GM21786 (cell line): ENCODE data around the gene IGFBP4.

Source experiments
- ATAC-seq: cut with Tn5 transposase; IDR thresholded peaks from one replicate; pipeline ENCODE4 v1.9.1; 2021; ENCODE audit not compliant: unreplicated experiment

IGFBP4 gene

DNA sequence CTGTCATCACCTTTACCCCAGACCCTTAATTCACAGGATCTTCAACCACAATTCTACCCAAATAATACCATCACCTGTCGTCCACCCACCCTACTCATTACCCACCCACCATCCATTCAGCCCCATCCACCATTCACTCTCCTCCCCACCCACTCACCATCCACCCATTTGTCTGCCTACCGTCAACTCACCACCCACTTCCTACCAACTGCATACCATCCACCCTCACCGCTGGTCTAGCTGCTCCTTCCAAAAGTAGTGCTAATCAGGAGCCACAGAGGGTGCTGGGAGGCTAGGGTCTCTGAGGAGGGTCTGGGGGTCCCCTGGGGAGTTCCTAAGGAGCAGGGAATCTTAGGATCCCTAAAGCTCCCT, 12.0 kb upstream of the IGFBP4 start:
- no peak for ATAC-seq

DNA sequence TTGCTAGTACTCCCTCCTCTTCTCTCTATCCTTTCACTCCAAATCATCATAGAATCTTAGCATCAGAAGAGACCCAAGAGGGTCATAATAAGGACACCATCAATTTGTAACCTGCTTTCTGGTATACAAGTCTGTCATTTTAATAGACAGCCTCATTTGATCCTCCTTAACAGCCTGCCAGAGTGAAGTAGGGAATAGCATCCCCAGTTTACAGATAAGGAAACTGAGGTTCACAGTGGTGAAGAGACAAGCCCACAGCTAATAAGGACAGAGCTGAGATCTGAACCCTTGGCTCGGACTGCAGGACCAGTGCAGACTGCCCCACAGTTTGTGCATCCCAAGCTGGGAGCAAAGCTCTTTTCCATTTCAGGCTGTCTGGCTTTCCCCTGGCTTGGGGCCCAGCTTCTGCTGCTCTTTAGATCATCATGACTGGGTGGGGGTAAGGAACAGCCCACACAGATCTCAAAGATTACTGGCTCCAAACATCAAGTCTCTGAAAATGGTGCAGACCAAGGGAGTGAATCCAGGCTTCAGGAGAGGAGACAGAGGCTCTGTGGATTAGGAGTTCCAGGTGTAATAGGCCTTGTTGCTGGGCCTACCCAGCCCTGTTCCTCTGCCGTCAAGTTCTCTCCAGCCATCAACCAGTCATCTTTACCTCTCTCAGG, 10.3 kb upstream of the IGFBP4 start:
- no peak for ATAC-seq

DNA sequence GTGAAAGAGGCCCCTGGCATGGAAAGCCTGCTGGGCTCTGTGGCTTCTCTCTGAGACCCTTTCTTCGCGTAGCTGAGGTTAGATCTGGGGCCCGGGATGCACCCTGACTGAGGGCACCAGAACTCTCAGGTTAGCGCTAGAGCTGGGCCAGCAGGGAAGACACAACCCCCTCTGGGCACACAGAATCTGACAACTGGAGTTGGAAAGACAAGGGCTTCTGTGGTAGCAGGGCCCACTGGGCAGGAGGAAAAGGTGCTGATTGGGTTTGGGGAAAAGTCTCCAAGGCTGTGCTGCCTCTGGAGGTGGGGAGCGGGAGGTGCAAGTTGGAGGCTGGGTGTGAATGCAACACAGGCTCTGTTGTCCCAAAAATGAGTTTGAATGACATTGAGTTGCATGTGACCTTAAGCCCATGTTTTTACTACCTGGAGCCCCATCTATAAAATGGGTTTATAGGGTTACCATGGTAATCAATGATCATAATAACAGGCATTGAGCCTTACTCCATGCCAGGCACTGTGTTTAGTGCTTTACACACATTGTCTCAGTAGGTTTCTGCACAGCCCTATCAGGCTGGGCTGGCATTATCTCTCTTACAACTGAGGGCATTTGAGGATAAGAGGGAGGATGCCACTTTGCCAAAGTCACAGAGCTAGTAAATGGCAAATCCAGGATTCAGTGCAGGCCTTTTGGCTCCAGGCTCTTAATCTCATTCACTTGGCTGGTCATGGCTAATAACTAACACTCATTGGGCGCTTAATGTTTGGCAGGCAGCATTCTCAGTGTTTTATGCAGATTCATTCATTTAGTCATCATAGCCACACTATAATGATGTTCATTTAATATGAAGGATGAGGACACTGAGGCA, 9.5 kb upstream of the IGFBP4 start:
- ATAC-seq, result no peak

DNA sequence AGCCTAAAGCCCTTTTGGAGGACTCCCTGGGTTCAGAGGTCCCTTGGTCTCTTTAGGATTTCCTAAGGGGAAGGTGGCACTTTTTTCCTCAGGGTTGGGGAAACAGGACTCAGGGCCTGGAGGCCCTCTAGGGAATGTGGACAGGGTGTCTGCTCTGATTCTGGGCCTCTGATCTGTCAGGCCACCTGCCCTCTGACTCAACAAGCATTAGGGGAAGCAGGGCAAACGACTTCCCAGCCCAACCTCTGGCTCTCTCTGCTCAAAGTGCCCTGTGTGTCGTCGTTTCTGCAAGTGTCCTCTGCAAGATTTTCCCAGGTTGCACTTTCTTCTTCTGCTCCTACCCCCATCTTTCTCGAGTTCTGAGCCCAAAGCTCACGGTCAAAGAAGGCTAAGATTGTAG, 6.6 kb upstream of the IGFBP4 start:
- ATAC-seq, result no peak

DNA sequence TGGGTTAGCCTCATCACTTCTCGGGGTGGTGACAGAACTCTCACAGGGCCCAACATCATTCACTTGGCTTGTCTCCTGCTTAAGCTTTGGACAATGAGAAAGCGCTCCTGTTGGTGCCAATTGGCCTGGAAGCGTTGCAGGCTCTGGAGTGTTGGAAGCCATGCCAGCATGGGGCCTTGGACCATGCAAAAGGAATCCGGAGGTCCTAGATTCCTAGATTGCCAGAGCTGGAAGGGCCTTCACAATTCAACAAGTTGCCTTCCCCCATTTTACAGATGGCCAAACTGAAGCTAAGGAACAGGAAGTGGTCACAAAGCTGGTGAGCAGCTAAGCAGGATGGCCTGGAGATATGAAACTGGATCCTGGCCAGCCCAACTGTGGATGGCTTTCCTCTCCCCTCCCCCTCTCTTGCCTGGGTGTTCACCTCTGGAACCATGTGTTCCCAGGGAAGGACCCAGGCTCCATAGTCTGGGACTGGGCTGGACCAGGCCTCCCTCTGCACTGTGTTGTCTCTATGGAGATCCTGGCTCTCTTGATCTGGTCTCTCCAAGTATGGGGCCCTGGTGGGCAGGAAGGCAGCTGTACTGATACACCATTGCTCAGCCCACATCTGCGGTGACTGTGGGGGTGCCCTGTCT, 6.0 kb upstream of the IGFBP4 start:
- ATAC-seq, result no peak

DNA sequence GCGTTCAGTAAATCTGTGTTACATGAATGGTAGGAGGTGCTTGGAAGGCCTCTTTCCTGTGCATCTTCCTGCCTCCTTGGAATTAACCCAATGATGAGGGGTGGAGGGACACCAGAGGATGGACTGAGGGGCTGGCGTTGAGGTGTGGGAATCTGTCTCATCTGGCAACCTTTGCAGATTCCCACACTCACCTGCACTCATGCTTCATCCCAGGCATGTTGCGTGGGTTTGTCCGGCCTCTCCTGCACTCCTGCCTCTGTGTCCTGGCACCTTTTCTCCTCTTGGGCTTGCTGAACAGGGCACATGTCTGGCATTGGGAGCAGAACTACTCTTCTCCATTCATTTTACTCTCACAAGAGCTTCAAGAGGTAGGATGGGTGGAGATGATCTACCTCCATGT, 3.1 kb upstream of the IGFBP4 start:
- ATAC-seq, result no peak

DNA sequence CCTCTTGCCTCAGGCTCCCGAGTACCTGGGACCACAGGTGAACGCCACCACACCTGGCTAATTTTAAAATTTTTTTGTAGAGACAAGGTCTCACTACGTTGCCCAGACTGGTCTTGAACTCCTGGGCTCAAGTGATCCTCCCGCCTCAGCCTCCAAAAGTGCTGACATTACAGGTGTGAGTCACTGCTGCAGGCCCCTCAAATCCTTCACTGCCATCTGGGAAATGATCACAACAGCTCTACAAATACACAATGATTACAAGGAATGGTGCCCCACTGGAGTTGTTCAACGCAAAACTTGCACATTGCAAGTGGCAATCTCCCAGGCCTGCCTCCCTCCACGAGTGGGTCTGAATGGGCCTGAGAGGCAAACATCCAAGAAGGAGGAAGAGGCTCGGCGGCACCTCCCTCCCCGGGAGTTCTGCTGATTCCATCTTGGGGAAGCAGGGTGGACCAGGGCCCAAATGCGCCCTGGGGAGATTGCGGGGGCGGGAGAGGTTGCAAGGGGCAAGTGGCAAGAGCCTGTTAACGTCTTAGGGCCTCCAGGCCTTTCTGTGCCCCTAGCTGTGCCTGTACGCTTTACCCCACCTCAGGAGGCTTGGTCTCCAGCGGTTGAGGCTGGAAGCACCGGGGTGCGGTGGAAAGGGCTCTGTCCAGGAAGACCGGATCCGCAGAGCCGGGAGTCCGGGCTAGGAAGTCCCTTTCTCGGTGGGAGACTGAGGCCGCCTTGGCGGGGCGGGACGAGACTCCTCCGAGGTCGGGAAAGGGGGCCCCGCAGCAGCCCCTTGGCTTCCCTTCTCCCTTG, 656 bp upstream of the IGFBP4 start:
- ATAC-seq, result no peak

DNA sequence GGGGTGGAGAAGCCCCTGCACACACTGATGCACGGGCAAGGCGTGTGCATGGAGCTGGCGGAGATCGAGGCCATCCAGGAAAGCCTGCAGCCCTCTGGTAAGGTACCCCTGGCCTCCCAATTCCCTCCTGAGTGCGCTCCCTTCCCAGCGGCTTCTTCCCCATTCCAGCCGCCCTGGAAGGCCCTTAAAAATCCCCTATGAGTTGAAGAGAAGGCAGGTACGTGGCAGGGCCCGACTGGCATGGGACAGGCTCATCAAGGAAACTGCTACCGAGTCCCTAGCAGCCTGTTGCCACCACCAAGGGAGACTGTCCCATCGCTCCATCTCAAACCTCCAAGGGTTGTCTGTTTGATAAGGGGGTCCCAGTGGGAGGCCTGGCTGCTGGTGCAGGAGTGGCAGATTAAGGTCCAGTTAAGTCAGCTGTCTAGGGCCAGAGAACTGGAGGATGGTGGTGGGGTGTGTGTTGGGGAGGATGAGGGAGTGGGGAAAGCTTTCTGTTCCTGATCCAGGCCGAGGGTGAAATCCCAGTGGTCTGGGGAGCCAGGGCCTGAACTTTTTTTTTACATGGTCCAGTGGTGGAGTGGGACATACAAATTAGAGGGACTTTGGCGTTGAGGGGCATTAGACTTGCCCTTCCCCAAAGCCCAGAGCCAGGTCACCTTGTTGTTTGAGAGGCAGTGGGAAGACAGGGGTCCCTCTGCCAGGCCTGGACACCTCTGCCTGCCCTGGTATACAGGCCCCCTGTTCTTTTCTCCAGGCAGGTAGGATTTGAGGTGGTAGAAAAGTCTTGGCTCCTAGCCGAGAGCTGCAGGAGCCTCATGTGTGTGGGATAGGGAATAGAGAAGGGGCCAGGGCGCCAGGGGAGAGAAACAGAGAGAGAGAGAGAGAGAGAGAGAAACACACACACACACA, 994 bp downstream of the IGFBP4 start:
- ATAC-seq, result no peak

DNA sequence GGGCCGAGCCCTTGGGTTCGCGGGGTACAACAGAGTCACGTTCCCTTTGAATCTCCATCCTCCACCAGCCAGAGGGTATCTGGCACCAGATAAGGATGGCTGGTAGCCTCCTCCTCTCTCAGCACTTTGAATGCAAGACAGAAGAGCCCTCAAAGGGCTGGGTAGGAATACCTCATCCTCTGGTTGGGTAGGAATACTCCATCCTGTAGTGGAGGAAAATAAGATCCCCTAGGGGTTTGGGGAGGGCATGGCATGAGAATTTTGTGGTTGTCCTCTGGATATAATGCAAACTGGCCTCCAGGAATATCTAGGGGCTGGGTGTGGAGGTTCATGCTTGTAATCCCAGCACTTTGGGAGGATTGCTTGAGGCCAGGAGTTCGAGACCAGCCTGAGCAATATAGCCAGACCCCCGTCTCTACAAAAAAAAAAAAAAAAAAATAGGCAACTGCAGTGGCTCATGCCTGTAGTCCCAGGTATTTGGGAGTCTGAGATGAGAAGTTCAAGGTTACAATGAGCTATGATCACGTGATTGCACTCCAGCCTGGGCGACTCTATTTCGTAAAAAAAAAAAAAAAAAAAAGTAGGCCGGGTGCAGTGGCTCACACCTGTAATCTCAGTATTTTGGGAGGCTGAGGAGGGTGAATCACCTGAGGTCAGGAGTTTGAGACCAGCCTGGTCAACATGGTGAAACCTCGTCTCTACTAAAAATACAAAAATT, 2.7 kb downstream of the IGFBP4 start:
- ATAC-seq, result no peak

DNA sequence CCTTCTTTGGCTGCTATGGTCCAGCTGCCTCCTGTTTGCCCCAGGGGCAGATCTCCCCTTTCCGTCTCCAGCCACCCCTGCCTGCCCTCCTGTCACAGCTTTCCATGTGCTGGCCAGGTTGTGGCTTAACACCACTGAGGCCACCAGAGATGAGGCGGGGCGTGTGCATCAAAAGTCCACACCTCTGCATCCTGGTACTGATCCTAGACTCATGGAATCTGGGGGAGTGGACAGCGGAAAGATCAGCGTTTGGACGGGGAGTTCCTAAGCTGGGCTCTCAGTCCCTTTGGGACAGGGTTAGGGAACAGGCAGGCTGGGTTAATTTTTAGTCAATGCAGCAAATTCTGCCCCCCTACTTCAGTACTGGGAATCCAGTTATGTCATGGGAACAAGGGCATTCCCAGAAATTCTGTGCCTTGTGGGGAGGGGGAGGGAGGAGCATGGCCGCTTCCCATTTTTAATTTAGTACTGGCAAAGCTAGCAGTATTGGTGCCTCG, 3.9 kb downstream of the IGFBP4 start:
- no peak for ATAC-seq

DNA sequence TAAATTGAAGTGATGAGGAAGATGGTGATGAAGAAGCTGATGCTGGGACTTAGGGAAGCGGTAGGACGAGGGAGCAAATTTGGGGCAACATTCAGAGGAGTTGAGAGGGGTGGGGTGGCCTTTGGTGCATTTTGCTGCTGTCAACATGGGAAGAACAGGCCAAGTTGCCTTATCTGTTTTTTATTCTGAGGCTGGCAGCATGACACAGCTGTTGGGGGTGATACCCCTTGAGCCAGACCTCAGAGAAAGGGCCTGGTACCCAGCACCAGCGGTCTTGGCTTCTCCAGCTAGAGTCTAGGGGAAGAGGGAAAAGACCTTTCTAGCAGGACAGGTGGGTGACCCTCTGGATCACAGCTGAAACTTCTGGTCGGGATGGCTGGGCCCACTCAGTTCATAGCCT, 4.6 kb downstream of the IGFBP4 start:
- ATAC-seq, result no peak

DNA sequence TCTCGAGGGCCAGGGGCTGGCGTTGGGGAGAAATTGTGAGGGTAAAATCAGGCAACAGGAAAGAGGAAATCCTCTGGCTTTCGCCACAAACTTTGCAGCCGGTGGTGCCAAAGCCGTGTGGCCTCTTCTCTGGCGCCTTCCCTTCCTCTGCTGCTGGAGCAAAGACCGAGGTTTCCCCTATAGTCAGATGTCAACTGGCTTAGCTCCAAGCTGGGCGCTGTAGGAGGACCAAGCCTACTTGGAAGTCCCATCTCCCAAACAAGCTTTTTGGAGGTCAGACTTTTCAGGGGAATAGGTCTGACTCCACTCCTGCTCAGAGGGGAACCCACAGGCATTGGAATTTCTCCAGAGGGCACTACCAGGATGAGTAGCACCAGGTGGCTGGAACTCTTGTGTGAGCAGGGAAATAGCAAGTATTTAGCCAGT, 5.0 kb downstream of the IGFBP4 start:
- no peak for ATAC-seq

DNA sequence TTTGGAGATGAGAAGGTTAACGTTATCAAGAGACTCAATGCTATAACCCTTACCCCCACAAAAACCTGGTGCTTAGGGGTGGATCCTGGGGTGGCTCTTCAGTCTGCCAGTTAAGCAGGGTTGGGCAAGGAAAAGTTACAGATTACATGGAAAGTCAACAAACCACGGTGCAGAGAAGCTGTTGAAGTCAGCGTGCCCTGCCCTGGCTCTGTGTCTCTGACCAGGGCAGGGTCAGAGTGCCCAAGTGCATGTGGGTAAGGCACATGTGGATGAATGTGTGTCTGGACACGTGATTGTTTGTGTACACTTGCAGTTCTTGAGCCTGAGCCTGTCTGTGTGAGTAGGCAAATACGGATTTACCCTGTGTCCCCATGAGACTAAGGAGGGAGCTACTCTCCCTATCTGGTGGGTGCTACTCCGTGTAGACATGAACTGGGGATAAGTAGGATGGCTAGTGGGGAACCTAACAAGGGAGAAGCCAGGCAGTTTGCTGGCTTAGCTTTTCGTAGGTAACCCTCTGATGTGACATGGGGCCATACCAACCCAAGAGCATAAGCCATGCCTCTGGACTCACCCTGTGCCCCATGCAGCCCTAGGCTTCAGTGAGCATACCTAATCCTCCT, 5.5 kb downstream of the IGFBP4 start:
- no peak for ATAC-seq

DNA sequence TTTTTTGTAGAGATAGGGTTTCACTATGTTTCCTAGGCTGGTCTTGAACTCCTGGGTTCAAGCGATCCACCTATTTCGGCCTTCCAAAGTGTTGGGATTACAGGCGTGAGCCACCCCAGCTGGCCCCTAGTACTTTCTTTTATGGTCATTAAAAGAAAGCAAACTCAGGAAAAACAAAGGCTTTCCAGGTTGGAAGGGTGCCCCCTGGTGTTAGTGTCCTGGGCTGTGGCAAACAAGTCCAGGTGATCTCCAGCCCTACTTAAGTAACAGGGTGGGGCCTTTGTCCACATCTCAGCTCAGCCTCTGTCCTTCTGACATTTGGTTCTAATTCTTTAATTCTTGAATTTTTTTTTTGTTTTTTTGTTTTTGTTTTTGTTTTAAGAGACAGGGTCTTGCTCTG, 6.9 kb downstream of the IGFBP4 start:
- ATAC-seq, result no peak

DNA sequence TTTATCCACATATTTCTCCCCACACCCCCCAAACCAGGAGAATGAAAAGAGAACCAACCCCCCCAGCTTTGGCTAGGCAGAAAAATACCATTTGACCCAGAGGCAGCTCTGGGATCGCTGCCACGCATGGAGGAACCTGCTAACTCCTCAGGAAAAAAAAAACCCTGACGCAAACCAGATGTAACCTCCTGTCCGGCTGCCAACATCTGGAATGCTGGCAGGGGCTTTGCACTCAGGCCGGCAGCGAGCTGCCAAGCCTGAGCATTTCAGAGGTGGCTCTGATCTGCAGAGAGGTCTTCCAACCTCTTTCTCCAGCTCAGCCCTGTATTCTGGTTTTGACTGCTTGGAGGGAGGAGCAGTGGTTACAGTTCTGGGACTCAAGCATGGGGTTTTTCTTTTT, 8.2 kb downstream of the IGFBP4 start:
- no peak for ATAC-seq

DNA sequence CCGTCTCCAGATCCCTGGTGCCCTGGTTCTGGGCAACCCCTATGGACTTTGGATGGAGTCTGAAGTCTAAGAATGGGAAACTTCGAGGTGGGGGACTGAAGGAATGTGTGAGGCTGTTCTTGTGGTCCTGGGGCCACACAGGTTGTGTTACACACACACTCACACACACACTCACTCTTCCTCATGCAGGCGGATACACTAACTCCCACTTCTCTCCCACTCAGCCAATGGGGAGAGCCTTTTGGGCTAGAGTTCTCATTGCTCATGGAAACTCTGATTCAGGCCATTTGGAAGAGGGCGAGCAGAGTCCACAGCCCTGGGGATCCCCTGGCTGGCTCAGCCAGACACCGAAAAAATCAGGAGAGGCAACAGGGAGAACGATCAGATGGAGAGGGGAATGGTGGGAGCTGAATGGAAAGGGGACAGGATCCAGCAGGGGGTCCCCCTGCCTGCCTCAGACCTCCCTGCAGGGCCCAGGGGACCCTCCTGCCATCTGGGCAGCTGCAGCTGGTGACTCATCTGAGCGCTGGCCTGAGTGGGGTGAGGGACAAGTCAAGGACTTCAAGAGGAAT, 9.1 kb downstream of the IGFBP4 start:
- no peak for ATAC-seq

DNA sequence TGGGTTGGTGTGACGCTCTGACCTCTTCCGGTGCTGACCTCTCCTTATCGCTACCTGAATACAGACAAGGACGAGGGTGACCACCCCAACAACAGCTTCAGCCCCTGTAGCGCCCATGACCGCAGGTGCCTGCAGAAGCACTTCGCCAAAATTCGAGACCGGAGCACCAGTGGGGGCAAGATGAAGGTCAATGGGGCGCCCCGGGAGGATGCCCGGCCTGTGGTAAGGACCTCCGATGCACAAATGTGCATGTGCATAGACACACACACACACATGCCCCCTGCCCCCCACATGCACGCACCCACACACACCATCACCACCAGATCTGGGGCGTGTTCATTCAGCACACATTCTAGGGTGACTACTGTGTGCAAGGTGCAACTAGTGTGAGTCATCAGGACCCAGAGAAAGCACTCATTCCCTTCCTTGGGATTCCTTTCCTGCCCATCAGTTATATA, 9.7 kb downstream of the IGFBP4 start:
- ATAC-seq, result no peak

DNA sequence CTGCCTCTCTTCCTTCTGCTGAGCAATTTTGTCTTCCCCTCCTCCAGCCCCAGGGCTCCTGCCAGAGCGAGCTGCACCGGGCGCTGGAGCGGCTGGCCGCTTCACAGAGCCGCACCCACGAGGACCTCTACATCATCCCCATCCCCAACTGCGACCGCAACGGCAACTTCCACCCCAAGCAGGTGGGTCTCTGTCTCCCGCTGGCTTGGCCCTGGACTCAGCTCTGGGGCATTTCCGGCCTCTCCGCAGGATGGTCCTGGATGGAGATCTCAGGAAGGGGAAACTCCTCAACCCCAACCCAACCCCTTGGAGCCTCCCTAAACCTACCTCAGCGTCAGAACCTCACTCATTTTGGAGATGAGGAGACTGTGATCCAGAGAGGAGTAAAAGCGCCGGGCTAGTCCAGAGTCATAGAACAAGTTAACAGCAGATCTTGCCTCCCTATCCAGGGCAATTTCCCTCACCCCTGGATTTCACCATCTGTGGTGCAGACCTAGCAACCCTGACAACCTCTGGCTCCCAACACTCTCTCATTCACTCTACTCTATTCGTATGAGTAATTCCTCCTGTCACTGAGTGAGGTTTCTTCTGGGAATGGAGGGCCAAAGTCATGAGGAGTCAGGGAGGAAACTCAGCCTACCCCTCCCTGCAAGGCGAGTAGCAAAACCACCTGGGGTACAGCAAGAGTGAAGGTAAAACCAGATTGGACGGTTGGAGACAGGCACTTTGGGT, 10.8 kb downstream of the IGFBP4 start:
- no peak for ATAC-seq
